Heart left ventricle (tissue), 13 donors: ENCODE data around the gene ATXN2.

Source experiments
- CTCF ChIP-seq, 12 donors: fragments of 200-600 bp; sonication (generic) in 4 of 12; IDR thresholded peaks; one replicate each; pipeline versions ENCODE4 v1.5.0 to v1.8.0; 2018 to 2022; ENCODE audit warnings: antibody characterized with exemption in 12 of 12, mild to moderate bottlenecking in 5 of 12
- POLR2A ChIP-seq, 2 donors: fragments of 450-650 bp; IDR thresholded peaks; one replicate each; pipeline ENCODE4 v1.6.1; 2017; ENCODE audit warnings: antibody characterized with exemption in 2 of 2, mild to moderate bottlenecking in 2 of 2, moderate library complexity in 2 of 2
- donor health status: ischemic (EF 13 %, LVEDD 7.1; RV severe dilation, severe dysfunction).
- donor health status: DM: no; HTN: yes; CAD: no.
- donor health status: DM: no; HTN: no; CAD: no.
- donor health status: ischemic (EF 25% LVEDD 6.9; RV normal size, moderate dysfunction).
- donor health status: ischemic (EF 25% LVEDD 5.7; RV mildly dilated, moderate dysfunction).
- donor health status: ischemic (EF 35%, LVEDD 5.7; RV mildly dilated, moderate dysfunction).
- donor health status: nonischemic (EF 11% LVEDD 7.7; RV severe dilation, severe dysfunction).
- donor health status: DM: yes; HTN: yes; CAD: no.
- donor health status: PGD.
- donor health status: ischemic (EF 29% LVEDD 5.4; RV normal size, mild dysfunction).
- donor health status: nonischemic (EF 23%, LVEDD 6.1; RV moderate dilation, normal function).

GRCh38 chr12:111589601-111590000 lies 9.5 kb downstream of the ATXN2 start:
- TF ChIP-seq CTCF (IDR thresholded peaks at IDR 0.05): no peak
- no peak for TF ChIP-seq POLR2A (IDR thresholded peaks at IDR 0.05)
